Measurements from ENCODE around the gene GTPBP8.

DNA sequence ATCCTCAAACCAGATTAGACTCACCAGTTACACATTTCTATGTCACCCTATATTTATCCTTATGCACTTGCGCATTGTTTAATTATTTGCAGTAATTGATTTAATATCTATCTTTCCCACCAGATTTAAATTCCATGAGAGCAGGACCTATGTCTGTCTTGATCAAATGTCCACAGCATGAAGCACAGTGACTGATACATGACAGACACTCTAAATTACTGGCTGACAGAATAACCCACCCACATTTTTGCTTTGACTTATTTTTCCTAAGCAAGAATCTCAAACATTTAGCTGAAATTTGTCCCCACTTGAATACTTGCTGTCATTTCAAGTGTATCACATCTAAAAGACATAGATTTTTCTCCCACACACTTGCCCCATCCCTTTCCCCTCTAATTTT, 23.4 kb upstream of the GTPBP8 start:
- TF ChIP-seq POLR2AphosphoS5 (IDR thresholded peaks at IDR 0.05; ENCODE audit: borderline replicate concordance, low read depth, low read length) (no peak), EZH2 (IDR thresholded peaks at IDR 0.05) (no peak)
